Measurements from ENCODE around the gene PEX14. TPM values are rescaled to one million over a fixed set of nuclear protein-coding genes. Genes with fewer than 3 reads are reported as not detected.
"Not testable (repeated sequence)": the region's sequence is repeated elsewhere in the genome, so short reads cannot be mapped to it uniquely, and the experiment has no call there.

Gene PEX14, protein sequence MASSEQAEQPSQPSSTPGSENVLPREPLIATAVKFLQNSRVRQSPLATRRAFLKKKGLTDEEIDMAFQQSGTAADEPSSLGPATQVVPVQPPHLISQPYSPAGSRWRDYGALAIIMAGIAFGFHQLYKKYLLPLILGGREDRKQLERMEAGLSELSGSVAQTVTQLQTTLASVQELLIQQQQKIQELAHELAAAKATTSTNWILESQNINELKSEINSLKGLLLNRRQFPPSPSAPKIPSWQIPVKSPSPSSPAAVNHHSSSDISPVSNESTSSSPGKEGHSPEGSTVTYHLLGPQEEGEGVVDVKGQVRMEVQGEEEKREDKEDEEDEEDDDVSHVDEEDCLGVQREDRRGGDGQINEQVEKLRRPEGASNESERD
- total RNA-seq = 10 to 100 TPM; 16.0 TPM
- total RNA-seq = 16.3 to 17.3 reads per million in 2 donors

DNA sequence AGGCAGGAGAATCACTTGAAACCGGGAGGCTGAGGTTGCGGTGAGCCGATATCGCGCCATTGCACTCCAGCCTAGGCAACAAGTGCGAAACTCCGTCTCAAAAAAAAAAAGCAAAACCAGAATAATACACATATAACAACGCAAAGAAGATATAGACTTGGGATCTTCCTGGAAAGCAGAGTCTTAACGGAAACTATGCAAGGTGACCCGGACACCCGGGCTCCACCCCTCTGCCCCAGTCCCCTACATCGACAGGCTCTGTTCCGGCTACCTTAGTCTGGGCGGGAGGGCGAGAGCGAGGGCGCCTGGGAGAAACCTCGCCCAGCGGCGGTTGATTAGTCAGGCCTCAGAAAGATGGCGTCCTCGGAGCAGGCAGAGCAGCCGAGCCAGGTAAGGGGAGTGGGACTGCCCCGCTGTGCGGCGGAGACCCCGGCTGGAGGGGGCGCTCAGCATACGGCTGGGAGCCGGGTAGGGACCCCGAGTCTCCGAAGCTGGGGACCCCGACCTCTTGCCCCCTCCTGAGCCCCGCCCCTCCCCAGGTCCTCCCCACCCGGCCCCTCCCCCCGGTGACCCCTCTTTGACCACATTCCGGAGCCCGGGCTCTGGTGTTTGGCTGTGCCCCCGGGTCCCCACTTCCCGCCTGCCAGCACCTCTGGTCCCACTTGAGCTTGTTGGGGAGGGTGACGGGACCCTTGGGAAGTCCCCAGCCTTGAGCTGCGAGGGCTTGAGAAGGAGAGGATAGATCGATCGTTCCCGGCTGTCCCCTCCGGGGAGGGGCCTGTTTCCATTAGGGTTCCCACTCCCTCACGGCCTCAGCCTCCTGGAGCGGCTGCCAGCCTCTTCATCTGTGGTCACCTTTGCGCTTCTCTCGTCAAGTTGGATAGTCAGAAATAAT is at the start of gene PEX14:
TSS of gene PEX14 (plus strand) at position 338 of the 895 bp plus-strand sequence. CDS start at position 355, 17 bp downstream.
- H3K27me3 Mint-ChIP-seq = no peaks in the 10 kb centered on the region
- peak; percentile 85 for ATAC-seq
- DNase-seq = peak; percentile 70 to 77 (median 71)
- H3K4me3 Mint-ChIP-seq = peak within 1 kb of the TSS; percentile 96
- H3K27ac Mint-ChIP-seq = peak within 1 kb of the TSS; percentile 92
- H3K9me3 ChIP-seq (ENCODE audit: control insufficient read depth, low read length, poor library complexity, severe bottlenecking) = no peaks in the 10 kb centered on the region
- H3K36me3 Mint-ChIP-seq (ENCODE audit: low read depth) = no peaks in the 10 kb centered on the region
- H3K4me1 Mint-ChIP-seq = peaks cover 30% of the 10 kb centered on the region

DNA sequence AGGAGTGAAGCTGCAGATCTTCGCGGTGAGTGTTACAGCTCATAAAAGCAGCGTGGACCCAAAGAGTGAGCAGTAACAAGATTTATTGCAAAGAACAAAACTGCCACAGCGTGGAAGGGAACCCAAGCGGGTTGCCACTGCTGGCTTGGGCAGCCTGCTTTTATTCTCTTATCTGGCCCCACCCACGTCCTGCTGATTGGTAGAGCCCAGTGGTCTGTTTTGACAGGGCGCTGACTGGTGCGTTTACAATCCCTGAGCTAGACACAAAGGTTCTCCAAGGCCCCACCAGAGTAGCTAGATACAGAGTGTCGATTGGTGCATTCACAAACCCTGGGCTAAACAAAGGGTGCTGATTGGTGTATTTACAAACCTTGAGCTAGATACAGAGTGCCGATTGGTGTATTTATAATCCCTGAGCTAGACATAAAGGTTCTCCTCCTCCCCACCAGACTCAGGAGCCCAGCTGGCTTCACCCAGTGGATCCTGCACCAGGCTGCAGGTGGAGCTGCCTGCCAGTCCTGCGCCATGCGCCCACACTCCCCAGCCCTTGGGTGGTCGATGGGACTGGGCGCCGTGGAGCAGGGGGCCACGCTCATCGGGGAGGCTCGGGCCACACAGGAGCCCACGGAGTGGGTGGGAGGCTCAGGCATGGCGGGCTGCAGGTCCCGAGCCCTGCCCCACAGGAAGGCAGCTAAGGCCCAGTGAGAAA is 48.8 kb upstream of the PEX14 start:
- not testable (repeated sequence) for H3K27me3 Mint-ChIP-seq; ATAC-seq; H3K27ac Mint-ChIP-seq; H3K36me3 Mint-ChIP-seq (ENCODE audit: low read depth); H3K9me3 ChIP-seq (ENCODE audit: control insufficient read depth, low read length, poor library complexity, severe bottlenecking); DNase-seq; H3K4me3 Mint-ChIP-seq
- H3K4me1 Mint-ChIP-seq = peaks cover 11% of the 10 kb centered on the region

DNA sequence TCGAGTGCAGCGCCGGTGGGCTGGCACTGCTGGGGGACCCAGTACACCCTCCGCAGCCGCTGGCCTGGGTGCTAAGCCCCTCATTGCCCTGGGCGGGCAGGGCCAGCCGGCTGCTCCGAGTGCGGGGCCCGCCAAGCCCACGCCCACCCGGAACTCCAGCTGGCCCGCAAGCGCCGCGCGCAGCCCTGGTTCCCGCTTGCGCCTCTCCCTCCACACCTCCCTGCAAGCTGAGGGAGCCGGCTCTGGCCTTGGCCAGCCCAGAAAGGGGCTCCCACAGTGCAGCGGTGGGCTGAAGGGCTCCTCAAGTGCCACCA is 48.3 kb upstream of the PEX14 start:
- not testable (repeated sequence) for H3K36me3 Mint-ChIP-seq (ENCODE audit: low read depth); H3K27me3 Mint-ChIP-seq; H3K4me3 Mint-ChIP-seq; H3K9me3 ChIP-seq (ENCODE audit: control insufficient read depth, low read length, poor library complexity, severe bottlenecking); ATAC-seq; H3K27ac Mint-ChIP-seq; DNase-seq
- H3K4me1 Mint-ChIP-seq = peaks cover 16% of the 10 kb centered on the region

DNA sequence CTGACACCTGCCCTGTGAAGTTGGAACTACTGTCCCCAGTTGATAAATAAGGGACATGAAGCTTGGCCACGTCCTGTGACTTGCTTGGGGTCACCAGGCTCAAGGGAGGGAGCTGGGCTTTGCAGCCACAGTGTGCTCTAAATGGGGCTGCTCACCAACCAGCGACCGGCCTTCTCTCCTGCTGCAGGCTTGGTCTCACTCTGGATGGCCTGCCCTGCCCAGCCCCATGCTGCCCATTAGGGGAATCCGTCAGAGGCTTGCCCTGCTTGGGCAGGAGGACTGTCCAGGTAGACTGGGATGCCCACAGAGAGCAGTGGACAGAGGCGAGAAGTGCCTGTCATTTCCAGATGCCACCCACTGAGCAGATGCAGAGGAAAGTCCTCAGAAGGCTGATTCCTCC is 45.8 kb upstream of the PEX14 start:
- ATAC-seq = no peak
- Mint-ChIP-seq H3K4me1 (peaks cover 16% of the 10 kb centered on the region), H3K4me3 (peak overlapping the region; percentile 94), H3K27ac (peak overlapping the region; percentile 29), H3K36me3 (ENCODE audit: low read depth) (no peaks in the 10 kb centered on the region), H3K27me3 (no peaks in the 10 kb centered on the region)
- DNase-seq = no peak
- H3K9me3 ChIP-seq (ENCODE audit: control insufficient read depth, low read length, poor library complexity, severe bottlenecking) = no peaks in the 10 kb centered on the region

DNA sequence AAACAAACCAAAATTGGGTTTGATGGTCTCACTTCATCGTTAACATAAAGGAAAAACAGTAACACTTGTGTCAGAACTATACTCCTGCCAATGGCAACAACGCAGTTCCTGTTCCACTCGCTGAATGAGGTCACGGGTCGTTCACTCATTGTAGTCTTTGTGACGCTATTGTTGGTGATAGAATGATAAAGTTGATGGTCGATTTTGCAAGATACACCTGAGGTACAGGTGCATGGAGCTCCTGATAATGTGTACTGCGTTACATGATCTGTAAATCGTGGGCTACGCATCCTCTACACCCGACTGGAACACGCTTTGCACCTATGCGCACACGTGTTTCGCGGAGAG is 44.9 kb upstream of the PEX14 start:
- H3K9me3 ChIP-seq (ENCODE audit: control insufficient read depth, low read length, poor library complexity, severe bottlenecking) = no peaks in the 10 kb centered on the region
- H3K36me3 Mint-ChIP-seq (ENCODE audit: low read depth) = no peaks in the 10 kb centered on the region
- no peak for DNase-seq
- H3K27ac Mint-ChIP-seq = peak overlapping the region; percentile 88
- peak; percentile 21 for ATAC-seq
- peak overlapping the region; percentile 94 for H3K4me3 Mint-ChIP-seq
- peaks cover 16% of the 10 kb centered on the region for H3K4me1 Mint-ChIP-seq
- H3K27me3 Mint-ChIP-seq = no peaks in the 10 kb centered on the region

DNA sequence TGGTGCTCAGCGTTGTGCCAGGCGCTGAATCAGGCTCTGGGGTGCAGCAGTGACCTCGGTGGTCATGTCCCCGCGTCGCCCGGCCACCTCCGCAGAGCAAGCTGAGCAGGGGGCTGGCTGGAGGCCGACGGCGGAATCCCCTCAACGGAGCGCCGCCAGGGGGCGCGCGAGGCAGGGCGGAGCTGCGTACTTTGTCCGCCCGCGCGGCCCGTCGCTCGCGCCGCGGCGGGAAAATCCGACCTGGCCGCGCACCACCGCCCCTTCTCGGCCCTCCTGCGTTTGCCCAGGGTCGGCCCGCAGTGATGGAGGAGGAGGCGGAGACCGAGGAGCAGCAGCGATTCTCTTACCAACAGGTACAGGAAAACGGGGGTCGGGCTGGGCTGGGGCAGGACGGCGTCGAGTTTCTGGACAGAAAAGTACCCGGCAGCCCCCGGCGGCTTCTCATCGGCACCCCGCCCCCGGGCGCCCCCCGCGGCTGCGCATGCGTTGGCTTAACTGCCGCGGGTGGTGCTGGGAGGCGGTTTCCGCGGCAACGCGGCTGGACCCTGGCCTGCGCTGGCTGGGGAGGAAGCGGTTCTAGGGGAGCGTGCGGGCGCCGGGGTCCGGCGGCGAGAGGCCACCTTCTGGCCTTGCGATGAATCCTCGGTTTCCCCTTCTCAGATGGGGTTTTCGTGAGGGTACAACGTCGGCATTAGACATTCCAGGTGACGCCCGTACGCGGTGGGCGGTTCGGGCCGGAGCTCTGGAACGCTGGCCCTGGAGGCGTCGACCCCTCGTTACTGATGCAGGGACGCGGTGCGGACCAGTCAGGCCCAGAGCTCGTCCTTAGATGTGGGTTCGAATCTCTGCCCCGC is 44.3 kb upstream of the PEX14 start, which contains the start of gene CENPS:
TSS of gene CENPS (plus strand) at position 218 of the 854 bp plus-strand sequence. CDS start at position 303, 85 bp downstream.
- ATAC-seq (peak; percentile 85), DNase-seq (peak; percentile 78 to 88 (median 87))
- Mint-ChIP-seq H3K27ac (peak within 1 kb of the TSS; percentile 88), H3K4me3 (peak within 1 kb of the TSS; percentile 94), H3K4me1 (peaks cover 16% of the 10 kb centered on the region), H3K27me3 (no peaks in the 10 kb centered on the region), H3K36me3 (ENCODE audit: low read depth) (no peaks in the 10 kb centered on the region)
- H3K9me3 ChIP-seq (ENCODE audit: control insufficient read depth, low read length, poor library complexity, severe bottlenecking) = no peaks in the 10 kb centered on the region

GRCh38 chr1:10431070-10431730 is 43.5 kb upstream of the PEX14 start:
- no peak for ATAC-seq
- no peaks in the 10 kb centered on the region for H3K9me3 ChIP-seq (ENCODE audit: control insufficient read depth, low read length, poor library complexity, severe bottlenecking)
- peak overlapping the region; percentile 94 for H3K4me3 Mint-ChIP-seq
- peak overlapping the region; percentile 88 for H3K27ac Mint-ChIP-seq
- no peaks in the 10 kb centered on the region for H3K27me3 Mint-ChIP-seq
- no peaks in the 10 kb centered on the region for H3K36me3 Mint-ChIP-seq (ENCODE audit: low read depth)
- H3K4me1 Mint-ChIP-seq = peaks cover 16% of the 10 kb centered on the region
- DNase-seq = no peak

DNA sequence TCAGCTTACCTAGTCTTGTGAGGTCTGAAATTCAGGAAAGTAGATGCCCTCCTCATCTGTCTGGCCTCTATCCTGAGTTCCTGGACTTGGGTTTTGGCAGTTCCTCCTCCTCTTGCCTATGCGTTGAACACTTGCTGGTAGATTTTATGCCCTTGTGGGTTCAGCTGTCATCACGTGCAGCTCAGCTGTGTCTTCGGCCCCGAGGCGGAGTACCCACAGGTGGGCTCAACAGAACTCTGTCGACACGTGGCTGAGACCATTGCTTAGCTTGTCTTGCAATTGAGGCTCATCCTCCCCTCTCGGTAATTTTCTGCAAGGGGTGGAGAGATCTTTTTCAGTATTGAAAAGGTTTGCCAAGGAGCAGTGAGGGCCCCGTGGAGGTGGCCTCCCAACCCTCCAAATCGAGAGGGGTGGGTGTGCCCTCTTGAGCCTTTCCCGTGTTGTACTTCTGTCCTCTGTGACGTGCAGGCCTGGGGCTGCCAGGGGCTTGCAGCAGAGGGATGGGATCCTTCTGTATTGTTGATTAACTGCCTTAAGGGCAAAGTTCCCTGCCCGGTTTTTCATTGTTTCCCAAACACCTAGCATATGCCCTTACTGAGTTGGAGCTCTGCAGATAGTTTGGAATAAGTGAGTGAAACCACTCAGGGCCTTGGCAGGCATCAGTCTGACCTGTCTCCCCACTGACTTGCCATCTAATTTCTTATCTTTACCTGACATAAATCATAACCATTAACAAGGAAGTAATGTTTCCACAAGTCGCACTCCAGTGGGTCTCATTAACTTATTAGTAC is 41.6 kb upstream of the PEX14 start:
- H3K27ac Mint-ChIP-seq = no peak overlapping the region
- no peak overlapping the region for H3K4me3 Mint-ChIP-seq
- ATAC-seq = no peak
- H3K36me3 Mint-ChIP-seq (ENCODE audit: low read depth) = no peaks in the 10 kb centered on the region
- H3K9me3 ChIP-seq (ENCODE audit: control insufficient read depth, low read length, poor library complexity, severe bottlenecking) = no peaks in the 10 kb centered on the region
- H3K4me1 Mint-ChIP-seq = peaks cover 13% of the 10 kb centered on the region
- DNase-seq = no peak
- no peaks in the 10 kb centered on the region for H3K27me3 Mint-ChIP-seq

DNA sequence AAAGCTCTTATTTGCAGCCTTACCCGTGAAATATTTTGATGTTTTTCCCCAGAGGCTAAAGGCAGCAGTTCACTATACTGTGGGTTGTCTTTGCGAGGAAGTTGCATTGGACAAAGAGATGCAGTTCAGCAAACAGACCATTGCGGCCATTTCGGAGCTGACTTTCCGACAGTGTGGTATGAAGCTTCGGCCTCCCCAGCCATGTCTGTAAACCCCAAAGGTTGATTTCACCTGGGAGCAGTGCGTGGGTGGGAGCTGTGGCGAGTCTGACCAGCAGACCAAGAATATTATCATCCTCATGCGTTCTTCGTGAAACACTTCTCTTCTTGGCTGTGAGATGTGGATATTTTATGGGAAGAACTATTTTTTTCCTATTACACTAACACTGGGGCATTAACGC is 41.0 kb upstream of the PEX14 start:
- Mint-ChIP-seq H3K4me3 (no peak overlapping the region), H3K4me1 (peaks cover 13% of the 10 kb centered on the region), H3K27me3 (no peaks in the 10 kb centered on the region), H3K36me3 (ENCODE audit: low read depth) (no peaks in the 10 kb centered on the region), H3K27ac (no peak overlapping the region)
- ATAC-seq (no peak), DNase-seq (no peak)
- no peaks in the 10 kb centered on the region for H3K9me3 ChIP-seq (ENCODE audit: control insufficient read depth, low read length, poor library complexity, severe bottlenecking)

DNA sequence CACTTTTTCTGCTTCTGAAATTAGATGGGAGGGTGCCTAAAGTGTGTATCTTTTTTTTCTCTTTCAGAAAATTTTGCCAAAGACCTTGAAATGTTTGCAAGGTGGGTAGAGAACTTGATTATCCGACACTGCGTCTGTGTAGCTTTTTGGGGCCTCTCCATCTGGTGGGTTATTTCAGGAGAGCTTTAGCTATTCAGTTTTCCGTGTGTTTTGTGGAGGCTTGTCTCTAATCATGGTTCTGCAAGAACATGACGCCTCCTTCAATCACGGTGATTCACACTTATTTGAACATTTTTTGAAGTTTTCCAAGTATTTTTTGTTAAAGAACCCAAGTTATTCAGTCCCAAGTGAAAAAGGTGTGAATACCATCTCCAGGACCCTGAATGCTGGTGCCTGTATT is 40.2 kb upstream of the PEX14 start:
- Mint-ChIP-seq H3K36me3 (ENCODE audit: low read depth) (no peaks in the 10 kb centered on the region), H3K4me3 (no peak overlapping the region)

GRCh38 chr1:10437052-10437451 is 37.7 kb upstream of the PEX14 start:
- ATAC-seq (no peak), DNase-seq (no peak)
- no peaks in the 10 kb centered on the region for H3K36me3 Mint-ChIP-seq (ENCODE audit: low read depth)
- H3K4me1 Mint-ChIP-seq = no peaks in the 10 kb centered on the region
- peak overlapping the region; percentile 27 for H3K27ac Mint-ChIP-seq
- no peaks in the 10 kb centered on the region for H3K27me3 Mint-ChIP-seq
- H3K4me3 Mint-ChIP-seq = no peak overlapping the region
- H3K9me3 ChIP-seq (ENCODE audit: control insufficient read depth, low read length, poor library complexity, severe bottlenecking) = no peaks in the 10 kb centered on the region

More for the DNA sequence above, 40.2 kb upstream of the PEX14 start:
- no peak for ATAC-seq
- H3K4me1 Mint-ChIP-seq = peaks cover 13% of the 10 kb centered on the region
- no peak overlapping the region for H3K27ac Mint-ChIP-seq
- no peaks in the 10 kb centered on the region for H3K27me3 Mint-ChIP-seq
- no peak for DNase-seq
- H3K9me3 ChIP-seq (ENCODE audit: control insufficient read depth, low read length, poor library complexity, severe bottlenecking) = no peaks in the 10 kb centered on the region

Data from T-helper 17 cell (primary cell).